Measurements from ENCODE around the gene ST7L. TPM values are rescaled to one million over a fixed set of nuclear protein-coding genes. Genes with fewer than 3 reads are reported as not detected.

Gene ST7L
- total and polyA plus RNA-seq, 2 donors from 2014 or later, result 12.9 to 20.6 TPM

GRCh38 chr1:112478314-112478713 is 140.6 kb downstream of the ST7L start:
- Histone ChIP-seq H3K9me3 (ENCODE audit: control insufficient read depth in 2 of 3, insufficient read depth in 1 of 3, low read length in 3 of 3) (peaks cover 0 to 5% (median 0%) of the 10 kb centered on the region in 3 donors), H3K27ac (ENCODE audit: low read depth in 2 of 2, low read length in 2 of 2) (no peak overlapping the region), H3K4me1 (ENCODE audit: control insufficient read depth in 2 of 3, insufficient read depth in 2 of 3, low read depth in 1 of 3, low read length in 3 of 3) (no peaks in the 10 kb centered on the region), H3K36me3 (ENCODE audit: control insufficient read depth in 2 of 3, insufficient read depth in 3 of 3, low read length in 3 of 3) (peaks cover 0 to 4% (median 0%) of the 10 kb centered on the region in 3 donors), H3K4me3 (ENCODE audit: low read length in 3 of 3) (no peak overlapping the region), H3K9ac (ENCODE audit: low read length in 3 of 3) (no peak overlapping the region), H3K27me3 (ENCODE audit: control insufficient read depth, insufficient read depth, low read length) (no peaks in the 10 kb centered on the region)
- no peak for FAIRE-seq
- no peak for DNase-seq
- no peak for TF ChIP-seq CTCF (IDR thresholded peaks at IDR 0.05; ENCODE audit: borderline replicate concordance, extremely low read depth, insufficient read depth)
- intact Hi-C loops (cut with DNase I), result loop anchor here (10.0 kb wide), 1 partner anchor 94 kb away; no protein-coding TSS in a partner anchor

GRCh38 chr1:112477550-112477949 is 141.4 kb downstream of the ST7L start:
- no peaks in the 10 kb centered on the region for H3K4me1 ChIP-seq (ENCODE audit: control insufficient read depth in 2 of 3, insufficient read depth in 2 of 3, low read depth in 1 of 3, low read length in 3 of 3)
- no peak overlapping the region for H3K9ac ChIP-seq (ENCODE audit: low read length in 3 of 3)
- H3K36me3 ChIP-seq (ENCODE audit: control insufficient read depth in 2 of 3, insufficient read depth in 3 of 3, low read length in 3 of 3), result peaks cover 0 to 4% (median 0%) of the 10 kb centered on the region in 3 donors
- H3K9me3 ChIP-seq (ENCODE audit: control insufficient read depth in 2 of 3, insufficient read depth in 1 of 3, low read length in 3 of 3), result peaks cover 0 to 5% (median 0%) of the 10 kb centered on the region in 3 donors
- H3K4me3 ChIP-seq (ENCODE audit: low read length in 3 of 3), result no peak overlapping the region
- TF ChIP-seq CTCF (IDR thresholded peaks at IDR 0.05; ENCODE audit: borderline replicate concordance, extremely low read depth, insufficient read depth), result no peak
- no peak for DNase-seq
- no peaks in the 10 kb centered on the region for H3K27me3 ChIP-seq (ENCODE audit: control insufficient read depth, insufficient read depth, low read length)
- H3K27ac ChIP-seq (ENCODE audit: low read depth in 2 of 2, low read length in 2 of 2), result no peak overlapping the region
- intact Hi-C loops (cut with DNase I), result loop anchor here (10.0 kb wide), 1 partner anchor 93 kb away; no protein-coding TSS in a partner anchor
- no peak for FAIRE-seq

Other genes starting within 250 kb of the ST7L start
- 65.4 TPM for gene CTTNBP2NL, start 222.9 kb downstream of the ST7L start, total RNA-seq
- gene CTTNBP2NL, start 222.9 kb downstream of the ST7L start, polyA plus RNA-seq (ENCODE audit: insufficient read depth, low read depth, low replicate concordance), result 6.7 TPM
- gene WNT2B, start 110.2 kb downstream of the ST7L start, total RNA-seq, result 4.7 TPM
- 0.75 TPM for gene WNT2B, start 110.2 kb downstream of the ST7L start, polyA plus RNA-seq (ENCODE audit: insufficient read depth, low read depth, low replicate concordance)
- 98.7 TPM for gene CAPZA1, start 691 bp upstream of the ST7L start, total RNA-seq
- 40.3 TPM for gene CAPZA1, start 691 bp upstream of the ST7L start, polyA plus RNA-seq (ENCODE audit: insufficient read depth, low read depth, low replicate concordance)
- gene MOV10, start 55.5 kb upstream of the ST7L start, total RNA-seq, result 62.5 TPM
- gene MOV10, start 55.5 kb upstream of the ST7L start, polyA plus RNA-seq (ENCODE audit: insufficient read depth, low read depth, low replicate concordance), result 60.6 TPM
- 270 TPM for gene RHOC, start 88.0 kb upstream of the ST7L start, total RNA-seq
- 501 TPM for gene RHOC, start 88.0 kb upstream of the ST7L start, polyA plus RNA-seq (ENCODE audit: insufficient read depth, low read depth, low replicate concordance)
- gene PPM1J, start 96.2 kb upstream of the ST7L start, total RNA-seq, result 2.0 TPM
- 3.4 TPM for gene PPM1J, start 96.2 kb upstream of the ST7L start, polyA plus RNA-seq (ENCODE audit: insufficient read depth, low read depth, low replicate concordance)

Data from kidney (tissue), 14 donors.